Measurements from ENCODE around the gene GANC. TPM values are rescaled to one million over a fixed set of nuclear protein-coding genes. Genes with fewer than 3 reads are reported as not detected.

The GANC gene
- total RNA-seq, 1 experiment from 2014 or later = 18.5 TPM

- Mint-ChIP-seq H3K36me3 (no peaks in the 10 kb centered on the region), H3K27me3 (ENCODE audit: low read depth) (no peaks in the 10 kb centered on the region), H3K9me3 (no peaks in the 10 kb centered on the region), H3K27ac (no peak overlapping the region), H3K4me1 (no peaks in the 10 kb centered on the region), H3K4me3 (no peak overlapping the region)
- DNase-seq (ENCODE audit: low spot score) (no peak), ATAC-seq (no peak)
- POLR2A ChIA-PET = no interaction called here
- TF ChIP-seq OVOL2 (CRISPR knock-in tag; IDR thresholded peaks at IDR 0.05; ENCODE audit: borderline replicate concordance) (no peak), GRHL2 (CRISPR knock-in tag; IDR thresholded peaks at IDR 0.05; ENCODE audit: insufficient replicate concordance, severe bottlenecking) (no peak), TEAD1 (CRISPR knock-in tag; IDR thresholded peaks at IDR 0.05) (no peak), TEAD4 (CRISPR knock-in tag; IDR thresholded peaks at IDR 0.05) (no peak), GTF2I (CRISPR knock-in tag; conservative IDR thresholded peaks at IDR 0.05) (no peak), NR2C2 (CRISPR knock-in tag; IDR thresholded peaks at IDR 0.05) (no peak), ZBTB21 (CRISPR knock-in tag; IDR thresholded peaks at IDR 0.05; ENCODE audit: borderline replicate concordance) (no peak), NFE2L1 (CRISPR knock-in tag; IDR thresholded peaks at IDR 0.05) (no peak), NFYB (CRISPR knock-in tag; conservative IDR thresholded peaks at IDR 0.05; ENCODE audit: low read depth) (no peak), ZNF532 (CRISPR knock-in tag; IDR thresholded peaks at IDR 0.05; ENCODE audit: borderline replicate concordance) (no peak), PRRX2 (CRISPR knock-in tag; IDR thresholded peaks at IDR 0.05) (no peak), PREB (CRISPR knock-in tag; IDR thresholded peaks at IDR 0.05; ENCODE audit: borderline replicate concordance) (no peak), MAX (CRISPR knock-in tag; IDR thresholded peaks at IDR 0.05) (no peak), ZNF121 (CRISPR knock-in tag; IDR thresholded peaks at IDR 0.05) (no peak), ZNF423 (CRISPR knock-in tag; IDR thresholded peaks at IDR 0.05) (no peak)
- TF ChIP-seq, protein P1, sequence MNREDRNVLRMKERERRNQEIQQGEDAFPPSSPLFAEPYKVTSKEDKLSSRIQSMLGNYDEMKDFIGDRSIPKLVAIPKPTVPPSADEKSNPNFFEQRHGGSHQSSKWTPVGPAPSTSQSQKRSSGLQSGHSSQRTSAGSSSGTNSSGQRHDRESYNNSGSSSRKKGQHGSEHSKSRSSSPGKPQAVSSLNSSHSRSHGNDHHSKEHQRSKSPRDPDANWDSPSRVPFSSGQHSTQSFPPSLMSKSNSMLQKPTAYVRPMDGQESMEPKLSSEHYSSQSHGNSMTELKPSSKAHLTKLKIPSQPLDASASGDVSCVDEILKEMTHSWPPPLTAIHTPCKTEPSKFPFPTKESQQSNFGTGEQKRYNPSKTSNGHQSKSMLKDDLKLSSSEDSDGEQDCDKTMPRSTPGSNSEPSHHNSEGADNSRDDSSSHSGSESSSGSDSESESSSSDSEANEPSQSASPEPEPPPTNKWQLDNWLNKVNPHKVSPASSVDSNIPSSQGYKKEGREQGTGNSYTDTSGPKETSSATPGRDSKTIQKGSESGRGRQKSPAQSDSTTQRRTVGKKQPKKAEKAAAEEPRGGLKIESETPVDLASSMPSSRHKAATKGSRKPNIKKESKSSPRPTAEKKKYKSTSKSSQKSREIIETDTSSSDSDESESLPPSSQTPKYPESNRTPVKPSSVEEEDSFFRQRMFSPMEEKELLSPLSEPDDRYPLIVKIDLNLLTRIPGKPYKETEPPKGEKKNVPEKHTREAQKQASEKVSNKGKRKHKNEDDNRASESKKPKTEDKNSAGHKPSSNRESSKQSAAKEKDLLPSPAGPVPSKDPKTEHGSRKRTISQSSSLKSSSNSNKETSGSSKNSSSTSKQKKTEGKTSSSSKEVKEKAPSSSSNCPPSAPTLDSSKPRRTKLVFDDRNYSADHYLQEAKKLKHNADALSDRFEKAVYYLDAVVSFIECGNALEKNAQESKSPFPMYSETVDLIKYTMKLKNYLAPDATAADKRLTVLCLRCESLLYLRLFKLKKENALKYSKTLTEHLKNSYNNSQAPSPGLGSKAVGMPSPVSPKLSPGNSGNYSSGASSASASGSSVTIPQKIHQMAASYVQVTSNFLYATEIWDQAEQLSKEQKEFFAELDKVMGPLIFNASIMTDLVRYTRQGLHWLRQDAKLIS (CRISPR knock-in tag; IDR thresholded peaks at IDR 0.05; ENCODE audit: borderline replicate concordance) = no peak
- TF ChIP-seq, protein P2, sequence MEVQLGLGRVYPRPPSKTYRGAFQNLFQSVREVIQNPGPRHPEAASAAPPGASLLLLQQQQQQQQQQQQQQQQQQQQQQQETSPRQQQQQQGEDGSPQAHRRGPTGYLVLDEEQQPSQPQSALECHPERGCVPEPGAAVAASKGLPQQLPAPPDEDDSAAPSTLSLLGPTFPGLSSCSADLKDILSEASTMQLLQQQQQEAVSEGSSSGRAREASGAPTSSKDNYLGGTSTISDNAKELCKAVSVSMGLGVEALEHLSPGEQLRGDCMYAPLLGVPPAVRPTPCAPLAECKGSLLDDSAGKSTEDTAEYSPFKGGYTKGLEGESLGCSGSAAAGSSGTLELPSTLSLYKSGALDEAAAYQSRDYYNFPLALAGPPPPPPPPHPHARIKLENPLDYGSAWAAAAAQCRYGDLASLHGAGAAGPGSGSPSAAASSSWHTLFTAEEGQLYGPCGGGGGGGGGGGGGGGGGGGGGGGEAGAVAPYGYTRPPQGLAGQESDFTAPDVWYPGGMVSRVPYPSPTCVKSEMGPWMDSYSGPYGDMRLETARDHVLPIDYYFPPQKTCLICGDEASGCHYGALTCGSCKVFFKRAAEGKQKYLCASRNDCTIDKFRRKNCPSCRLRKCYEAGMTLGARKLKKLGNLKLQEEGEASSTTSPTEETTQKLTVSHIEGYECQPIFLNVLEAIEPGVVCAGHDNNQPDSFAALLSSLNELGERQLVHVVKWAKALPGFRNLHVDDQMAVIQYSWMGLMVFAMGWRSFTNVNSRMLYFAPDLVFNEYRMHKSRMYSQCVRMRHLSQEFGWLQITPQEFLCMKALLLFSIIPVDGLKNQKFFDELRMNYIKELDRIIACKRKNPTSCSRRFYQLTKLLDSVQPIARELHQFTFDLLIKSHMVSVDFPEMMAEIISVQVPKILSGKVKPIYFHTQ (CRISPR knock-in tag; IDR thresholded peaks at IDR 0.05) = no peak
- TF ChIP-seq, protein P3, sequence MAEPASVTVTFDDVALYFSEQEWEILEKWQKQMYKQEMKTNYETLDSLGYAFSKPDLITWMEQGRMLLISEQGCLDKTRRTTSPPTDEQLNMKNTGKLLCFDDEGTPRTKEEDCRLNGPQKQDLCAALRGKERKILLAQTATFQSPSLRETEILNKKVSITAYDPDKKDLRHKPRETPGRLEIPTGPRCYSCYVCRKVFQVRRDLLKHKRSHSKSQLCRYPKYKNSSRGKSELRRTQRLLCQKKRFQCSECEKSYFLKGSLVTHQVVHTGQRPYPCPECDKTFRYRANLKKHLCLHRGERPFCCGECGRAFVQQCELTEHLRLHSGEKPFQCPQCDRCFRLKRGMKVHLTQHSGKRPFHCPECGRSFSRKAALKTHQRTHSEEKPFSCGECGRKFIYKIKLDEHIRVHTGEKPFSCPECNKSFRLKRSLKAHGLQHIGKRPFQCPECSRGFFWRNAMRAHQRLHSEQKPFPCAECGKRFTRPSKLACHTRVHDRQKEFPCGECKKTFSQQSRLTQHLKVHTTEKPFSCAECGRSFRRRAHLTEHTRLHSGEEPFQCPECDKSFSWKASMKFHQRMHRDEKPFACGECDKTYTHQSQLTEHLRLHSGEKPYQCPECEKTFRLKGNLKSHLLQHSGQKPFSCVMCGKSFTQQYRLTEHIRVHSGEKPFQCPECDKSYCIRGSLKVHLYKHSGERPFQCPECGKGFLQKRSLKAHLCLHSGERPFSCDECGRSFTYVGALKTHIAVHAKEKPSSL (CRISPR knock-in tag; conservative IDR thresholded peaks at IDR 0.05) = no peak
- TF ChIP-seq, protein P4, sequence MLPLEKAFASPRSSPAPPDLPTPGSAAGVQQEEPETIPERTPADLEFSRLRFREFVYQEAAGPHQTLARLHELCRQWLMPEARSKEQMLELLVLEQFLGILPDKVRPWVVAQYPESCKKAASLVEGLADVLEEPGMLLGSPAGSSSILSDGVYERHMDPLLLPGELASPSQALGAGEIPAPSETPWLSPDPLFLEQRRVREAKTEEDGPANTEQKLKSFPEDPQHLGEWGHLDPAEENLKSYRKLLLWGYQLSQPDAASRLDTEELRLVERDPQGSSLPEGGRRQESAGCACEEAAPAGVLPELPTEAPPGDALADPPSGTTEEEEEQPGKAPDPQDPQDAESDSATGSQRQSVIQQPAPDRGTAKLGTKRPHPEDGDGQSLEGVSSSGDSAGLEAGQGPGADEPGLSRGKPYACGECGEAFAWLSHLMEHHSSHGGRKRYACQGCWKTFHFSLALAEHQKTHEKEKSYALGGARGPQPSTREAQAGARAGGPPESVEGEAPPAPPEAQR (CRISPR knock-in tag; IDR thresholded peaks at IDR 0.05) = no peak
- CTCF ChIA-PET = interaction anchor here (1.0 kb wide), 1 partner anchor 66 kb away, joined by 4 read pairs; no protein-coding TSS in a partner anchor
Measured at GRCh38 chr15:42319206-42319605, 46.2 kb downstream of the GANC start.

Data from WTC11 (cell line).